ENCODE results near the gene ASF1B.
A peak's percentile ranks its signal among the peaks of the same experiment; 100 is the strongest.

Gene ASF1B

GRCh38 chr19:14089412-14089661 is 47.1 kb downstream of the ASF1B start:
- Histone ChIP-seq H3K4me3 (ENCODE audit: low read length) (peak overlapping the region; percentile 60), H3K27ac (ENCODE audit: low read length) (no peak overlapping the region), H3K9me3 (ENCODE audit: insufficient read depth, low read depth, low read length) (peaks cover 5% of the 10 kb centered on the region; the same call in 1 of the 2 replicates), H3K27me3 (ENCODE audit: insufficient read depth, low read length) (peaks cover 25% of the 10 kb centered on the region), H3K9ac (ENCODE audit: low read depth, low read length) (peak overlapping the region; percentile 10; the same call in 1 of the 2 replicates), H3K36me3 (ENCODE audit: insufficient read depth, low read depth, low read length) (peaks cover 16% of the 10 kb centered on the region), H3K4me1 (ENCODE audit: insufficient read depth, low read length) (no peaks in the 10 kb centered on the region; the same call in 1 of the 2 replicates)

- Histone ChIP-seq H3K27ac (ENCODE audit: low read length) (no peak overlapping the region), H3K9ac (ENCODE audit: low read depth, low read length) (peak overlapping the region; percentile 10; the same call in 1 of the 2 replicates), H3K4me1 (ENCODE audit: insufficient read depth, low read length) (no peaks in the 10 kb centered on the region; the same call in 1 of the 2 replicates), H3K36me3 (ENCODE audit: insufficient read depth, low read depth, low read length) (peaks cover 16% of the 10 kb centered on the region), H3K9me3 (ENCODE audit: insufficient read depth, low read depth, low read length) (peaks cover 5% of the 10 kb centered on the region; the same call in 1 of the 2 replicates), H3K4me3 (ENCODE audit: low read length) (peak overlapping the region; percentile 60), H3K27me3 (ENCODE audit: insufficient read depth, low read length) (peaks cover 25% of the 10 kb centered on the region)
Observed at GRCh38 chr19:14088634-14089411, 47.6 kb downstream of the ASF1B start.

GRCh38 chr19:14086098-14086497 is 50.3 kb downstream of the ASF1B start:
- Histone ChIP-seq H3K4me3 (ENCODE audit: low read length) (peak overlapping the region; percentile 53; the same call in 1 of the 2 replicates), H3K4me1 (ENCODE audit: insufficient read depth, low read length) (no peaks in the 10 kb centered on the region; the same call in 1 of the 2 replicates), H3K36me3 (ENCODE audit: insufficient read depth, low read depth, low read length) (peaks cover 16% of the 10 kb centered on the region), H3K9me3 (ENCODE audit: insufficient read depth, low read depth, low read length) (no peaks in the 10 kb centered on the region), H3K27ac (ENCODE audit: low read length) (no peak overlapping the region), H3K9ac (ENCODE audit: low read depth, low read length) (no peak overlapping the region), H3K27me3 (ENCODE audit: insufficient read depth, low read length) (peaks cover 26% of the 10 kb centered on the region)

- no peak within 1 kb of the TSS for H3K27ac ChIP-seq (ENCODE audit: low read length)
- peak within 1 kb of the TSS; percentile 53; the same call in 1 of the 2 replicates for H3K4me3 ChIP-seq (ENCODE audit: low read length)
- no peak within 1 kb of the TSS for H3K9ac ChIP-seq (ENCODE audit: low read depth, low read length)
Observed at GRCh38 chr19:14085309-14085995, 50.9 kb downstream of the ASF1B start, which contains the start of gene C19orf67. C19orf67 (minus strand) TSS chr19:14085783; CDS start chr19:14085627, 156 bp downstream.

DNA sequence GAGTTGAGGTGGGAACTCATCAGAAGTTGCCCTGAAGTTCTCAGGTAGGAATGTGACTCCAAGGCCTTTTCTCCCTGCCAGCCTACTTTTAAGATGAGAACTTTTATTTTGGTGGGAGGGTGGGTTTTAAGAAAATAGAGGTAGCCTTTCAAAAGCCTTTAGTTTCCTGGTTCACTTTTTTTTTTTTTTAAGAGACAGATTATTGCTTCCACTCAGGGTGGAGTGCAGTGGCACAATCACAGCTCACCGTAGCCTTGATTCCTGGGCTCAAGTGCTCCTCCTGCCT is 53.8 kb downstream of the ASF1B start:
- H3K9ac ChIP-seq (ENCODE audit: low read depth, low read length), result no peak overlapping the region
- no peaks in the 10 kb centered on the region for H3K9me3 ChIP-seq (ENCODE audit: insufficient read depth, low read depth, low read length)
- peaks cover 4% of the 10 kb centered on the region; the same call in 1 of the 2 replicates for H3K36me3 ChIP-seq (ENCODE audit: insufficient read depth, low read depth, low read length)
- no peak overlapping the region for H3K4me3 ChIP-seq (ENCODE audit: low read length)
- peaks cover 20% of the 10 kb centered on the region; the same call in 1 of the 2 replicates for H3K27me3 ChIP-seq (ENCODE audit: insufficient read depth, low read length)
- no peak overlapping the region for H3K27ac ChIP-seq (ENCODE audit: low read length)
- H3K4me1 ChIP-seq (ENCODE audit: insufficient read depth, low read length), result no peaks in the 10 kb centered on the region; the same call in 1 of the 2 replicates

More at GRCh38 chr19:14085309-14085995, 50.9 kb downstream of the ASF1B start, which contains the start of gene C19orf67:
- H3K9me3 ChIP-seq (ENCODE audit: insufficient read depth, low read depth, low read length), result no peaks in the 10 kb centered on the region
- H3K4me1 ChIP-seq (ENCODE audit: insufficient read depth, low read length), result no peaks in the 10 kb centered on the region; the same call in 1 of the 2 replicates
- peaks cover 26% of the 10 kb centered on the region for H3K27me3 ChIP-seq (ENCODE audit: insufficient read depth, low read length)
- peaks cover 16% of the 10 kb centered on the region for H3K36me3 ChIP-seq (ENCODE audit: insufficient read depth, low read depth, low read length)

- Histone ChIP-seq H3K4me1 (ENCODE audit: insufficient read depth, low read length) (no peaks in the 10 kb centered on the region; the same call in 1 of the 2 replicates), H3K27me3 (ENCODE audit: insufficient read depth, low read length) (peaks cover 23% of the 10 kb centered on the region; the same call in 1 of the 2 replicates), H3K9ac (ENCODE audit: low read depth, low read length) (peak overlapping the region; percentile 49; the same call in 1 of the 2 replicates), H3K36me3 (ENCODE audit: insufficient read depth, low read depth, low read length) (no peaks in the 10 kb centered on the region), H3K4me3 (ENCODE audit: low read length) (peak overlapping the region; percentile 88), H3K9me3 (ENCODE audit: insufficient read depth, low read depth, low read length) (no peaks in the 10 kb centered on the region), H3K27ac (ENCODE audit: low read length) (no peak overlapping the region)
Observed at GRCh38 chr19:14081797-14082674, 54.4 kb downstream of the ASF1B start.

- H3K27ac ChIP-seq (ENCODE audit: low read length), result no peak overlapping the region
- H3K4me3 ChIP-seq (ENCODE audit: low read length), result peak overlapping the region; percentile 88
- H3K4me1 ChIP-seq (ENCODE audit: insufficient read depth, low read length), result no peaks in the 10 kb centered on the region; the same call in 1 of the 2 replicates
- no peaks in the 10 kb centered on the region for H3K9me3 ChIP-seq (ENCODE audit: insufficient read depth, low read depth, low read length)
- H3K9ac ChIP-seq (ENCODE audit: low read depth, low read length), result peak overlapping the region; percentile 86; the same call in 1 of the 2 replicates
- peaks cover 26% of the 10 kb centered on the region for H3K27me3 ChIP-seq (ENCODE audit: insufficient read depth, low read length)
- H3K36me3 ChIP-seq (ENCODE audit: insufficient read depth, low read depth, low read length), result no peaks in the 10 kb centered on the region
Observed at GRCh38 chr19:14080887-14081796, 55.2 kb downstream of the ASF1B start.

DNA sequence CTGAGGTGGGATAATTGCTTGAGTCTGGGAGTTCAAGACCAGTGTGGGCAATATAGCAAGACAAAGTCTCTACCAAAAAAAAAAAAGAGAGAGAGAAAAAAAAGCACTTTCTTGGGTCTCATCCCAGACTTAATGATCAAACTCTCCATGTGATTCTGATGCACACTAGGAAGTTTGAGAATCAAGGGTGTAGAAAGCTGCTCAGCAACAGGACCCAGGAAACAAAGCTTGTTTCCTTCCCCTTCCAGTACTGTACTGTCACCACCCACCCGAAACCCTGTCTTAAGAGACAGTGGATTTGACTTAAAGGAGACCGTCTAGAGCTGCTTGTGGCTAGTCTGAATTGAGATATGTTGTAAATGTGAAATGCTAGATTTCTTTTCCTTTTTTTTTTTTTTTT is 58.0 kb downstream of the ASF1B start:
- Histone ChIP-seq H3K27ac (ENCODE audit: low read length) (no peak overlapping the region), H3K4me1 (ENCODE audit: insufficient read depth, low read length) (no peaks in the 10 kb centered on the region; the same call in 1 of the 2 replicates), H3K9me3 (ENCODE audit: insufficient read depth, low read depth, low read length) (no peaks in the 10 kb centered on the region), H3K27me3 (ENCODE audit: insufficient read depth, low read length) (peaks cover 47% of the 10 kb centered on the region), H3K36me3 (ENCODE audit: insufficient read depth, low read depth, low read length) (no peaks in the 10 kb centered on the region), H3K4me3 (ENCODE audit: low read length) (no peak overlapping the region), H3K9ac (ENCODE audit: low read depth, low read length) (no peak overlapping the region)

GRCh38 chr19:14073925-14074838 is 62.2 kb downstream of the ASF1B start:
- Histone ChIP-seq H3K27me3 (ENCODE audit: insufficient read depth, low read length) (peaks cover 67% of the 10 kb centered on the region), H3K4me3 (ENCODE audit: low read length) (peak overlapping the region; percentile 69), H3K9me3 (ENCODE audit: insufficient read depth, low read depth, low read length) (no peaks in the 10 kb centered on the region), H3K9ac (ENCODE audit: low read depth, low read length) (no peak overlapping the region), H3K36me3 (ENCODE audit: insufficient read depth, low read depth, low read length) (no peaks in the 10 kb centered on the region), H3K4me1 (ENCODE audit: insufficient read depth, low read length) (no peaks in the 10 kb centered on the region; the same call in 1 of the 2 replicates), H3K27ac (ENCODE audit: low read length) (no peak overlapping the region)

All from iPS-20b (cell line).